ENCODE results near the gene LGI2.

- peak; percentile 80 to 81 (median 80) for TF ChIP-seq CTCF (IDR thresholded peaks at IDR 0.05 in 2 of 3, conservative IDR thresholded peaks at IDR 0.05 in 1 of 3; ENCODE audit: insufficient read depth in 2 of 3, low read depth in 1 of 3, low read length in 3 of 3)
- no peak for TF ChIP-seq ZNF274 (IDR thresholded peaks at IDR 0.05; ENCODE audit: borderline replicate concordance, low read depth, low read length)
These were observed 50.6 kb downstream of the LGI2 start for GRCh38 chr4:24980064-24980690.
